Measurements from ENCODE around the gene MRPS2. TPM values are rescaled to one million over a fixed set of nuclear protein-coding genes. Genes with fewer than 3 reads are reported as not detected.
"Not testable (repeated sequence)": the region's sequence is repeated elsewhere in the genome, so short reads cannot be mapped to it uniquely, and the experiment has no call there.

Gene MRPS2
- total RNA-seq (2012; rRNA removed) = 26.6 and 32.8 TPM in 2 replicates

GRCh38 chr9:135500525-135501260 lies at the start of gene MRPS2:
Gene MRPS2 (plus strand): TSS chr9:135500682. CDS start chr9:135500711, 29 bp downstream.
- H3K27me3 ChIP-seq (ENCODE audit: control insufficient read depth, insufficient read depth, low read length) = peaks cover 4% of the 10 kb centered on the region
- H3K4me2 ChIP-seq (ENCODE audit: low read length) = peak within 1 kb of the TSS; percentile 95
- peaks cover 32% of the 10 kb centered on the region for H3K36me3 ChIP-seq (ENCODE audit: insufficient read depth, low read length)
- peak within 1 kb of the TSS; percentile 91 for H3K4me3 ChIP-seq (ENCODE audit: low read length)
- no peaks in the 10 kb centered on the region for H3K9me3 ChIP-seq (replicated peaks; ENCODE audit: low read length)
- H3K4me1 ChIP-seq (ENCODE audit: control insufficient read depth, insufficient read depth, low read length) = peaks cover 8% of the 10 kb centered on the region
- H3K9ac ChIP-seq (ENCODE audit: low read depth, low read length) = peak within 1 kb of the TSS; percentile 99

- Histone ChIP-seq H3K27me3 (ENCODE audit: control insufficient read depth, insufficient read depth, low read length) (peaks cover 34% of the 10 kb centered on the region), H3K4me3 (ENCODE audit: low read length) (no peak overlapping the region), H3K9ac (ENCODE audit: low read depth, low read length) (no peak overlapping the region), H3K4me2 (ENCODE audit: low read length) (no peak overlapping the region), H3K4me1 (ENCODE audit: control insufficient read depth, insufficient read depth, low read length) (no peaks in the 10 kb centered on the region), H3K36me3 (ENCODE audit: insufficient read depth, low read length) (no peaks in the 10 kb centered on the region), H3K9me3 (replicated peaks; ENCODE audit: low read length) (no peaks in the 10 kb centered on the region)
Observed at GRCh38 chr9:135450956-135451355, 49.5 kb upstream of the MRPS2 start.

GRCh38 chr9:135451909-135452308 lies 48.6 kb upstream of the MRPS2 start:
- not testable (repeated sequence) for H3K36me3 ChIP-seq (ENCODE audit: insufficient read depth, low read length); H3K9ac ChIP-seq (ENCODE audit: low read depth, low read length); H3K9me3 ChIP-seq (replicated peaks; ENCODE audit: low read length); H3K4me3 ChIP-seq (ENCODE audit: low read length); H3K4me1 ChIP-seq (ENCODE audit: control insufficient read depth, insufficient read depth, low read length); H3K4me2 ChIP-seq (ENCODE audit: low read length)
- H3K27me3 ChIP-seq (ENCODE audit: control insufficient read depth, insufficient read depth, low read length) = peaks cover 34% of the 10 kb centered on the region

- Histone ChIP-seq H3K9ac (ENCODE audit: low read depth, low read length) (no peak overlapping the region), H3K4me1 (ENCODE audit: control insufficient read depth, insufficient read depth, low read length) (no peaks in the 10 kb centered on the region), H3K36me3 (ENCODE audit: insufficient read depth, low read length) (no peaks in the 10 kb centered on the region), H3K4me3 (ENCODE audit: low read length) (no peak overlapping the region), H3K9me3 (replicated peaks; ENCODE audit: low read length) (no peaks in the 10 kb centered on the region), H3K27me3 (ENCODE audit: control insufficient read depth, insufficient read depth, low read length) (peaks cover 27% of the 10 kb centered on the region), H3K4me2 (ENCODE audit: low read length) (no peak overlapping the region)
Observed at GRCh38 chr9:135454737-135455136, 45.7 kb upstream of the MRPS2 start.

GRCh38 chr9:135455401-135456030 lies 45.0 kb upstream of the MRPS2 start:
- no peak overlapping the region for H3K4me2 ChIP-seq (ENCODE audit: low read length)
- H3K4me1 ChIP-seq (ENCODE audit: control insufficient read depth, insufficient read depth, low read length) = no peaks in the 10 kb centered on the region
- H3K4me3 ChIP-seq (ENCODE audit: low read length) = no peak overlapping the region
- H3K9ac ChIP-seq (ENCODE audit: low read depth, low read length) = no peak overlapping the region
- peaks cover 27% of the 10 kb centered on the region for H3K27me3 ChIP-seq (ENCODE audit: control insufficient read depth, insufficient read depth, low read length)
- no peaks in the 10 kb centered on the region for H3K9me3 ChIP-seq (replicated peaks; ENCODE audit: low read length)
- no peaks in the 10 kb centered on the region for H3K36me3 ChIP-seq (ENCODE audit: insufficient read depth, low read length)

GRCh38 chr9:135456436-135457104 lies 43.9 kb upstream of the MRPS2 start:
- no peaks in the 10 kb centered on the region for H3K36me3 ChIP-seq (ENCODE audit: insufficient read depth, low read length)
- H3K4me3 ChIP-seq (ENCODE audit: low read length) = no peak overlapping the region
- H3K9ac ChIP-seq (ENCODE audit: low read depth, low read length) = no peak overlapping the region
- peaks cover 27% of the 10 kb centered on the region for H3K27me3 ChIP-seq (ENCODE audit: control insufficient read depth, insufficient read depth, low read length)
- no peaks in the 10 kb centered on the region for H3K9me3 ChIP-seq (replicated peaks; ENCODE audit: low read length)
- H3K4me1 ChIP-seq (ENCODE audit: control insufficient read depth, insufficient read depth, low read length) = no peaks in the 10 kb centered on the region
- H3K4me2 ChIP-seq (ENCODE audit: low read length) = no peak overlapping the region

GRCh38 chr9:135458478-135458877 lies 42.0 kb upstream of the MRPS2 start:
- H3K4me2 ChIP-seq (ENCODE audit: low read length); H3K4me1 ChIP-seq (ENCODE audit: control insufficient read depth, insufficient read depth, low read length); H3K9ac ChIP-seq (ENCODE audit: low read depth, low read length); H3K36me3 ChIP-seq (ENCODE audit: insufficient read depth, low read length); H3K4me3 ChIP-seq (ENCODE audit: low read length); H3K9me3 ChIP-seq (replicated peaks; ENCODE audit: low read length): not testable (repeated sequence)
- H3K27me3 ChIP-seq (ENCODE audit: control insufficient read depth, insufficient read depth, low read length) = peaks cover 24% of the 10 kb centered on the region

GRCh38 chr9:135461936-135462335 lies 38.5 kb upstream of the MRPS2 start:
- Histone ChIP-seq H3K4me1 (ENCODE audit: control insufficient read depth, insufficient read depth, low read length) (peaks cover 12% of the 10 kb centered on the region), H3K9me3 (replicated peaks; ENCODE audit: low read length) (no peaks in the 10 kb centered on the region), H3K9ac (ENCODE audit: low read depth, low read length) (no peak overlapping the region), H3K27me3 (ENCODE audit: control insufficient read depth, insufficient read depth, low read length) (peaks cover 11% of the 10 kb centered on the region), H3K36me3 (ENCODE audit: insufficient read depth, low read length) (no peaks in the 10 kb centered on the region), H3K4me2 (ENCODE audit: low read length) (no peak overlapping the region), H3K4me3 (ENCODE audit: low read length) (no peak overlapping the region)

GRCh38 chr9:135463140-135463539 lies 37.3 kb upstream of the MRPS2 start:
- H3K4me1 ChIP-seq (ENCODE audit: control insufficient read depth, insufficient read depth, low read length) = peaks cover 12% of the 10 kb centered on the region
- no peaks in the 10 kb centered on the region for H3K9me3 ChIP-seq (replicated peaks; ENCODE audit: low read length)
- peaks cover 3% of the 10 kb centered on the region for H3K27me3 ChIP-seq (ENCODE audit: control insufficient read depth, insufficient read depth, low read length)
- no peak overlapping the region for H3K9ac ChIP-seq (ENCODE audit: low read depth, low read length)
- no peak overlapping the region for H3K4me3 ChIP-seq (ENCODE audit: low read length)
- H3K36me3 ChIP-seq (ENCODE audit: insufficient read depth, low read length) = no peaks in the 10 kb centered on the region
- peak overlapping the region; percentile 26 for H3K4me2 ChIP-seq (ENCODE audit: low read length)

GRCh38 chr9:135464181-135464580 lies 36.3 kb upstream of the MRPS2 start:
- H3K4me3 ChIP-seq (ENCODE audit: low read length) = no peak overlapping the region
- H3K4me2 ChIP-seq (ENCODE audit: low read length) = no peak overlapping the region
- H3K9ac ChIP-seq (ENCODE audit: low read depth, low read length) = no peak overlapping the region
- H3K9me3 ChIP-seq (replicated peaks; ENCODE audit: low read length) = no peaks in the 10 kb centered on the region
- H3K27me3 ChIP-seq (ENCODE audit: control insufficient read depth, insufficient read depth, low read length) = peaks cover 3% of the 10 kb centered on the region
- H3K36me3 ChIP-seq (ENCODE audit: insufficient read depth, low read length) = no peaks in the 10 kb centered on the region
- peaks cover 18% of the 10 kb centered on the region for H3K4me1 ChIP-seq (ENCODE audit: control insufficient read depth, insufficient read depth, low read length)

GRCh38 chr9:135468854-135469521 lies 31.5 kb upstream of the MRPS2 start:
- peak overlapping the region; percentile 33 for H3K4me3 ChIP-seq (ENCODE audit: low read length)
- H3K4me1 ChIP-seq (ENCODE audit: control insufficient read depth, insufficient read depth, low read length) = peaks cover 11% of the 10 kb centered on the region
- no peaks in the 10 kb centered on the region for H3K36me3 ChIP-seq (ENCODE audit: insufficient read depth, low read length)
- H3K27me3 ChIP-seq (ENCODE audit: control insufficient read depth, insufficient read depth, low read length) = peaks cover 3% of the 10 kb centered on the region
- H3K4me2 ChIP-seq (ENCODE audit: low read length) = peak overlapping the region; percentile 72
- no peaks in the 10 kb centered on the region for H3K9me3 ChIP-seq (replicated peaks; ENCODE audit: low read length)
- H3K9ac ChIP-seq (ENCODE audit: low read depth, low read length) = no peak overlapping the region
